ENCODE data around the gene EPB41.

DNA sequence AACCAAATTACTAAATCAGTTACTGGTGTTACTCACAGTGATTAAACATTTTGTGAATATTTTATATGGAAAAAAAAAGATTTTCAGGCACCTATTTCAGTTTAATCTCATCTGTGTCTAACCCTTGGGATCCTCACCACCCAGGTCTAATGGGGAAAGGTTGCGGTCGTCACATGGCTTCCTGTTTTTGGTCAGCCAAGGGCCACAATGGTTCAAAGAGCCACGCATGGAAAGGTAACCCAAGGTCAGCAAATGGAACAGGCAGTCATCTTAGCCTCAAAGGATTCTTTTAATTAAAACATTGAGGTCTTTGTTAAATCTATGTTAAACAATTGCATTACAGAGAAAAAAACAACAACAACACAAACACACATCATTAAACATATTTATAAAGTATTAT lies 245.4 kb downstream of the EPB41 start:
- TF ChIP-seq, protein P1, sequence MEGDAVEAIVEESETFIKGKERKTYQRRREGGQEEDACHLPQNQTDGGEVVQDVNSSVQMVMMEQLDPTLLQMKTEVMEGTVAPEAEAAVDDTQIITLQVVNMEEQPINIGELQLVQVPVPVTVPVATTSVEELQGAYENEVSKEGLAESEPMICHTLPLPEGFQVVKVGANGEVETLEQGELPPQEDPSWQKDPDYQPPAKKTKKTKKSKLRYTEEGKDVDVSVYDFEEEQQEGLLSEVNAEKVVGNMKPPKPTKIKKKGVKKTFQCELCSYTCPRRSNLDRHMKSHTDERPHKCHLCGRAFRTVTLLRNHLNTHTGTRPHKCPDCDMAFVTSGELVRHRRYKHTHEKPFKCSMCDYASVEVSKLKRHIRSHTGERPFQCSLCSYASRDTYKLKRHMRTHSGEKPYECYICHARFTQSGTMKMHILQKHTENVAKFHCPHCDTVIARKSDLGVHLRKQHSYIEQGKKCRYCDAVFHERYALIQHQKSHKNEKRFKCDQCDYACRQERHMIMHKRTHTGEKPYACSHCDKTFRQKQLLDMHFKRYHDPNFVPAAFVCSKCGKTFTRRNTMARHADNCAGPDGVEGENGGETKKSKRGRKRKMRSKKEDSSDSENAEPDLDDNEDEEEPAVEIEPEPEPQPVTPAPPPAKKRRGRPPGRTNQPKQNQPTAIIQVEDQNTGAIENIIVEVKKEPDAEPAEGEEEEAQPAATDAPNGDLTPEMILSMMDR (IDR thresholded peaks at IDR 0.05; ENCODE audit: low read depth, low read length) = no peak
- TF ChIP-seq EZH2phosphoT487 (IDR thresholded peaks at IDR 0.05; ENCODE audit: low read depth) = no peak
